Stimulated activated CD4-positive, alpha-beta T cell treated with anti-CD3 and anti-CD28 coated beads, TNF-alpha, amount 100 ng/mL, for 4 hours (primary cell): ENCODE data around the gene KIF6.

Experiments used
- DNase-seq, 3 experiments: peaks; one replicate each; pipeline ENCODE4 v3.0.0-alpha.2; 2020; ENCODE audit warnings: low read depth in 3 of 3

Gene KIF6

GRCh38 chr6:39319621-39320362 lies 405.4 kb downstream of the KIF6 start:
- no peak for DNase-seq

- no peak for DNase-seq
Observed at GRCh38 chr6:39317256-39317655, 408.0 kb downstream of the KIF6 start.

GRCh38 chr6:39314273-39314795 lies 410.9 kb downstream of the KIF6 start, which contains the start of gene KCNK17:
TSS of gene KCNK17 (minus strand) at chr6:39314419. CDS start at chr6:39314320, 99 bp downstream.
- no peak for DNase-seq

GRCh38 chr6:39313526-39314272 lies 411.5 kb downstream of the KIF6 start:
- DNase-seq, result no peak

GRCh38 chr6:39312912-39313525 lies 412.2 kb downstream of the KIF6 start:
- no peak for DNase-seq

GRCh38 chr6:39310542-39310941 lies 414.7 kb downstream of the KIF6 start:
- no peak for DNase-seq

- peak; percentile 18 to 26 (median 26) for DNase-seq
Observed at GRCh38 chr6:39309942-39310531, 415.2 kb downstream of the KIF6 start.

- DNase-seq, result no peak
Observed at GRCh38 chr6:39307462-39307861, 417.7 kb downstream of the KIF6 start.

- DNase-seq, result no peak
Observed at GRCh38 chr6:39304951-39305350, 420.3 kb downstream of the KIF6 start.

- no peak for DNase-seq
Observed at GRCh38 chr6:39303425-39304153, 421.6 kb downstream of the KIF6 start.

- DNase-seq, result peak; percentile 74 to 82 (median 78)
Observed at GRCh38 chr6:39302669-39303424, 422.4 kb downstream of the KIF6 start.

- DNase-seq, result no peak
Observed at GRCh38 chr6:39302011-39302410, 423.2 kb downstream of the KIF6 start.

GRCh38 chr6:39301606-39302005 lies 423.6 kb downstream of the KIF6 start:
- no peak for DNase-seq

- no peak for DNase-seq
Observed at GRCh38 chr6:39300739-39301138, 424.5 kb downstream of the KIF6 start.

- DNase-seq, result no peak
Observed at GRCh38 chr6:39298061-39298460, 427.1 kb downstream of the KIF6 start.

GRCh38 chr6:39296745-39297640 lies 428.2 kb downstream of the KIF6 start:
- DNase-seq, result no peak

- no peak for DNase-seq
Observed at GRCh38 chr6:39295611-39296011, 429.6 kb downstream of the KIF6 start.

GRCh38 chr6:39294899-39295298 lies 430.3 kb downstream of the KIF6 start:
- DNase-seq, result no peak

- DNase-seq, result no peak
Observed at GRCh38 chr6:39294133-39294532, 431.1 kb downstream of the KIF6 start.

- no peak for DNase-seq
Observed at GRCh38 chr6:39292637-39293036, 432.6 kb downstream of the KIF6 start.
